Gastrocnemius medialis (tissue), 4 donors: ENCODE measurements around the gene PTPRT. TPM values are rescaled to one million over a fixed set of nuclear protein-coding genes. Genes with fewer than 3 reads are reported as not detected.

Experiments used
- ATAC-seq, 2 donors: fragments of 150-250 bp; one replicate each; pipeline ENCODE4 v1.9.1; 2016
- DNase-seq, 2 donors: peaks; one replicate each; pipeline ENCODE4 v3.0.0-alpha.2; 2019
- H3K27ac ChIP-seq, 4 donors: fragments of 200-600 bp; sonication (generic); 1 replicate in 1 of 4; 2 replicates in 3 of 4; pipeline ENCODE4 v1.5.1; 2016 to 2018; ENCODE audit warnings: mild to moderate bottlenecking in 2 of 4, moderate library complexity in 1 of 4
- H3K27me3 ChIP-seq, 3 donors: fragments of 200-600 bp; sonication (generic) in 2 of 3; 1 replicate in 1 of 3; 2 replicates in 2 of 3; pipeline versions ENCODE4 v1.5.1 to v1.6.0; 2016 to 2019; ENCODE audit warnings: mild to moderate bottlenecking in 1 of 3, moderate library complexity in 1 of 3
- H3K36me3 ChIP-seq, 2 donors: fragments of 200-600 bp; sonication (generic) in 1 of 2; one replicate each; pipeline ENCODE4 v1.5.1; 2017 to 2018
- H3K4me1 ChIP-seq, 2 donors: fragments of 200-600 bp; sonication (generic) in 1 of 2; one replicate each; pipeline ENCODE4 v1.5.1; 2016 to 2017; ENCODE audit warnings: mild to moderate bottlenecking in 2 of 2
- H3K4me3 ChIP-seq, 4 donors: fragments of 200-600 bp; sonication (generic) in 3 of 4; 1 replicate in 1 of 4; 2 replicates in 3 of 4; pipeline ENCODE4 v1.5.1; 2016 to 2019; ENCODE audit warnings: mild to moderate bottlenecking in 2 of 4
- H3K9me3 ChIP-seq, 3 donors: fragments of 200-600 bp; sonication (generic) in 2 of 3; 1 replicate in 1 of 3; 2 replicates in 2 of 3; pipeline ENCODE4 v1.5.1; 2016 to 2019
- CTCF ChIP-seq, 5 experiments: fragments of 450-650 bp in 3 of 5; fragments of 200-600 bp in 2 of 5; sonication (generic) in 2 of 5; IDR thresholded peaks in 4 of 5; conservative IDR thresholded peaks in 1 of 5; 1 replicate in 4 of 5; 2 replicates in 1 of 5; pipeline ENCODE4 v1.5.1; 2016 to 2019; ENCODE audit warnings: antibody characterized with exemption in 5 of 5, mild to moderate bottlenecking in 3 of 5, moderate library complexity in 3 of 5
- POLR2A ChIP-seq, 2 donors: fragments of 450-650 bp; IDR thresholded peaks; one replicate each; pipeline ENCODE4 v1.6.1; 2017; ENCODE audit warnings: antibody characterized with exemption in 2 of 2, mild to moderate bottlenecking in 2 of 2, moderate library complexity in 2 of 2
- in situ Hi-C, 4 donors: fragments of 200-750 bp; cut with MboI; loops; one replicate each; pipeline versions ENCODE4 v1.15.0 to v1.8.0; 2017; ENCODE audit warnings: low sequenced_read_pairs in 4 of 4
- intact Hi-C: fragments of 100-400 bp; cut with DNase I; formaldehyde crosslinking; loops from one replicate; pipeline ENCODE4 v1.15.1; 2023; ENCODE audit warnings: low total_unique reads
- total RNA-seq, 4 donors: library from RNA; depleted of rRNA; stranded (reverse); fragments of >200 nt; gene quantifications; one replicate each; pipeline versions ENCODE4 v1.1.0 to v1.2.3, GENCODE V29; 2016

The PTPRT gene
- total RNA-seq, 4 donors from 2014 or later, result not detected

GRCh38 chr20:42864116-42864515 is 325.6 kb downstream of the PTPRT start:
- no peak for ATAC-seq
- Histone ChIP-seq H3K27me3 (no peaks in the 10 kb centered on the region), H3K36me3 (no peaks in the 10 kb centered on the region), H3K27ac (no peak overlapping the region), H3K4me3 (no peak overlapping the region), H3K9me3 (no peaks in the 10 kb centered on the region), H3K4me1 (no peaks in the 10 kb centered on the region)
- intact Hi-C loops (no loop called here), in situ Hi-C loops (no loop called here)
- no peak for DNase-seq
- TF ChIP-seq CTCF (IDR thresholded peaks at IDR 0.05 in 4 of 5, conservative IDR thresholded peaks at IDR 0.05 in 1 of 5), result no peak
- no peak for TF ChIP-seq POLR2A (IDR thresholded peaks at IDR 0.05)

GRCh38 chr20:42862446-42862845 is 327.3 kb downstream of the PTPRT start:
- Histone ChIP-seq H3K27me3 (no peaks in the 10 kb centered on the region), H3K36me3 (no peaks in the 10 kb centered on the region), H3K27ac (no peak overlapping the region), H3K4me1 (no peaks in the 10 kb centered on the region), H3K9me3 (no peaks in the 10 kb centered on the region), H3K4me3 (no peak overlapping the region)
- ATAC-seq, result no peak
- in situ Hi-C loops, result no loop called here
- DNase-seq, result no peak
- TF ChIP-seq POLR2A (IDR thresholded peaks at IDR 0.05), result no peak
- no peak for TF ChIP-seq CTCF (IDR thresholded peaks at IDR 0.05 in 4 of 5, conservative IDR thresholded peaks at IDR 0.05 in 1 of 5)
- intact Hi-C loops, result no loop called here

- no peaks in the 10 kb centered on the region for H3K9me3 ChIP-seq
- H3K4me1 ChIP-seq, result no peaks in the 10 kb centered on the region
- no peak overlapping the region for H3K4me3 ChIP-seq
- no peak overlapping the region for H3K27ac ChIP-seq
- DNase-seq (no peak), ATAC-seq (no peak)
- H3K27me3 ChIP-seq, result no peaks in the 10 kb centered on the region
- intact Hi-C loops (no loop called here), in situ Hi-C loops (no loop called here)
- no peaks in the 10 kb centered on the region for H3K36me3 ChIP-seq
- no peak for TF ChIP-seq POLR2A (IDR thresholded peaks at IDR 0.05)
Measured at GRCh38 chr20:42857446-42857845, 332.3 kb downstream of the PTPRT start.

GRCh38 chr20:42855896-42856295 is 333.8 kb downstream of the PTPRT start:
- no peaks in the 10 kb centered on the region for H3K4me1 ChIP-seq
- no peaks in the 10 kb centered on the region for H3K9me3 ChIP-seq
- intact Hi-C loops (no loop called here), in situ Hi-C loops (no loop called here)
- DNase-seq (no peak), ATAC-seq (no peak)
- no peak overlapping the region for H3K27ac ChIP-seq
- TF ChIP-seq POLR2A (IDR thresholded peaks at IDR 0.05) (no peak), CTCF (IDR thresholded peaks at IDR 0.05 in 4 of 5, conservative IDR thresholded peaks at IDR 0.05 in 1 of 5) (no peak)
- H3K4me3 ChIP-seq, result no peak overlapping the region
- H3K36me3 ChIP-seq, result no peaks in the 10 kb centered on the region
- no peaks in the 10 kb centered on the region for H3K27me3 ChIP-seq

- ATAC-seq (no peak), DNase-seq (no peak)
- in situ Hi-C loops (no loop called here), intact Hi-C loops (no loop called here)
- TF ChIP-seq CTCF (IDR thresholded peaks at IDR 0.05 in 4 of 5, conservative IDR thresholded peaks at IDR 0.05 in 1 of 5) (no peak), POLR2A (IDR thresholded peaks at IDR 0.05) (no peak)
- Histone ChIP-seq H3K4me1 (no peaks in the 10 kb centered on the region), H3K27me3 (no peaks in the 10 kb centered on the region), H3K4me3 (no peak overlapping the region), H3K36me3 (no peaks in the 10 kb centered on the region), H3K27ac (no peak overlapping the region), H3K9me3 (no peaks in the 10 kb centered on the region)
Measured at GRCh38 chr20:42852691-42853090, 337.0 kb downstream of the PTPRT start.
